Stimulated activated memory B cell treated with anti-CD40 and anti-IgM and Interleukin-4, amounts not matched to agents 10 μg/mL and 1 μg/mL and 100 μg/mL, for 72 hours (primary cell): ENCODE data around the gene ZFPM1.

Experiments
- ATAC-seq: fragments of 150-1000 bp; cut with Tn5 transposase; 2 replicates; pipeline ENCODE4 v1.10.0; 2021
- H3K27ac Mint-ChIP-seq: one replicate; pipeline ENCODE4 v1.8.0; 2022; ENCODE audit warnings: mild to moderate bottlenecking, mixed read lengths
- H3K27me3 Mint-ChIP-seq: one replicate; pipeline ENCODE4 v1.8.0; 2022; ENCODE audit warnings: mixed read lengths
- H3K36me3 Mint-ChIP-seq: one replicate; pipeline ENCODE4 v1.8.0; 2022; ENCODE audit warnings: mixed read lengths
- H3K4me1 Mint-ChIP-seq: one replicate; pipeline ENCODE4 v1.8.0; 2022; ENCODE audit warnings: mixed read lengths
- H3K4me3 Mint-ChIP-seq: one replicate; pipeline ENCODE4 v1.8.0; 2022; ENCODE audit warnings: mild to moderate bottlenecking, moderate library complexity, mixed read lengths
- H3K9me3 Mint-ChIP-seq: one replicate; pipeline ENCODE4 v1.8.0; 2022; ENCODE audit warnings: mixed read lengths

The ZFPM1 gene

DNA sequence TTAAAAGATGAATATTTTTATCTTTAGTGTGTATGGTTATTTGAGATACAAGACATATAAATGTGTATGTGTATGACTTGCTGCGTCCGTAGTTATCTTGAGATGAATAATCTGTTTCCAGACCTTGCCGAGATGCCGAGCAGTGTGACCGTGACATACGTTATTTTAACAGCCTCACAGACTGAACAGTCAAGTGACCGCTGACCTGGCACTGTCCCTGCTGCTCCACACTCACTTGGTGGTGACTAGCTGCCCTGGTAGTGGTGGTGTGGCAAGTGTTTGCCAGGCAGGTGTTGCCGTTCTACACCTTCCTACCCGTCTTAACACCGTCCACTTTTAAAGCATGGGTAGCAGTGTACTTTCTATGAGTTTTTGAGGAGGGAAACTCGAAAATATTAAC lies 122.2 kb downstream of the ZFPM1 start:
- H3K27ac Mint-ChIP-seq = no peak overlapping the region
- peaks cover 66% of the 10 kb centered on the region for H3K4me1 Mint-ChIP-seq
- H3K36me3 Mint-ChIP-seq = peaks cover 34% of the 10 kb centered on the region
- H3K27me3 Mint-ChIP-seq = no peaks in the 10 kb centered on the region
- H3K9me3 Mint-ChIP-seq = no peaks in the 10 kb centered on the region
- ATAC-seq = no peak
- H3K4me3 Mint-ChIP-seq = no peak overlapping the region

DNA sequence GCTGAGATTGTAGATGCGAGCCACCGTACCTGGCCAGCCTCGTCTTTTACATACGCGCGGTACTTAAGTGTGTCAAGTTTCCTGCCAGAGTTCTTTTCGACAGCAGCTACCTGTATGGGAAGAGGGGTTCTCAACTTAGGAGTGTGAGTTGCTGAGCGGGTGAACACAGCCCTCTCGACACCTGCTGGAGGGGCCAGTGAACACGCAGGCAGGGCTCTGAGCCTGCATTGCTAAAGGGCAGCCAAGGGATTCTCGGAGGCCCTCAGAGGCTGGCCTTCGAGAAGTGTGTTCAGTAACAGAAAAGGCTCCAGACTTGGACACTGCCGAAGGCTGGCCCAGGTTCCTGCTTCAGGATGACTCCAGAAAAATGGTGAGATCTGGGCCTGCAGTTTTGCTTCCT lies 123.2 kb downstream of the ZFPM1 start:
- H3K4me3 Mint-ChIP-seq = no peak overlapping the region
- H3K4me1 Mint-ChIP-seq = peaks cover 69% of the 10 kb centered on the region

GRCh38 chr16:88577166-88577565 lies 124.1 kb downstream of the ZFPM1 start:
- no peak overlapping the region for H3K4me3 Mint-ChIP-seq
- peaks cover 66% of the 10 kb centered on the region for H3K4me1 Mint-ChIP-seq
- peaks cover 43% of the 10 kb centered on the region for H3K36me3 Mint-ChIP-seq
- H3K9me3 Mint-ChIP-seq = no peaks in the 10 kb centered on the region
- H3K27me3 Mint-ChIP-seq = no peaks in the 10 kb centered on the region
- no peak overlapping the region for H3K27ac Mint-ChIP-seq
- no peak for ATAC-seq

More for the DNA sequence above, 123.2 kb downstream of the ZFPM1 start:
- no peaks in the 10 kb centered on the region for H3K9me3 Mint-ChIP-seq
- ATAC-seq = no peak
- no peak overlapping the region for H3K27ac Mint-ChIP-seq
- peaks cover 43% of the 10 kb centered on the region for H3K36me3 Mint-ChIP-seq
- no peaks in the 10 kb centered on the region for H3K27me3 Mint-ChIP-seq

DNA sequence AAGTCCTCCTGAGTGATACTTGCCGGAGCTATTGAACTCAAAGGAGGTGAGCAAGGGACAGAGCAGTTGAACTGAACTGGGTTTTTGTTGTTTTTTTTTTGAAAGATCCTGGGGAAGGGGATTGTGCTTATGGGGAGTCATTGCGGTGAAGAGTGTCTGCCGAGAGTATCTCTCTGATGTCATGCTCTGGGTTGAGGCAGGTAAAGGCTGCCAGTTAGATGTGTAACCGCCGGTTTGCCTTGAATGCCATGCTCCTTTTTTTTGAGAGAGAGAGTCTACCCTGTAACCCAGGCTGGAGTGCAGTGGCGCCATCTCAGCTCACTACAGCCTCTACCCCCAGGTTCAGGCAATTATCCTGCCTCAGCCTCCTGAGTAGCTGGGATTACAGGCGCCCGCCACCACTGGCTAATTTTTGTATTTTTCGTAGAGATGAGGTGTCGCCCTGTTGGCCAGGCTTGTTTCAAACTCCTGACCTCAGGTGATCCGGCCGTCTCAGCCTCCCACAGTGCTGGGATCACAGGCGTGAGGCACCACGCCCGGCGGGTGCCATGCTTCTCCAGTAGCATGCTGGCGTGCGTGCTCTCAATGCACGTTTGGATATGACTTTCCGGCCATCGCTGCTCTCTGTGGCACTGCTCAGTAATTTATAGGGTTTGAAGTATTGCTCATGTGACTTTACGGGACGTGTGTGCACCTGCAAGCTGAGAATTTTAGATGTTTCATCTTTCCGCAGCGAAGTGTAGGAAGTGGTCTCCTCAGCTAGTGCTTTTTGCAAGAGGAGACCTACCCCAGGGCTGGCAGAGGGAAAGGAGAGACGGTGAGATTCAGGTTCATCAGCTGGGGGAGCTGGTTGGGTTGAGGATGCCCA lies 125.6 kb downstream of the ZFPM1 start:
- peaks cover 56% of the 10 kb centered on the region for H3K4me1 Mint-ChIP-seq
- no peak overlapping the region for H3K27ac Mint-ChIP-seq
- H3K9me3 Mint-ChIP-seq = no peaks in the 10 kb centered on the region
- peaks cover 44% of the 10 kb centered on the region for H3K36me3 Mint-ChIP-seq
- H3K4me3 Mint-ChIP-seq = no peak overlapping the region
- ATAC-seq = no peak
- H3K27me3 Mint-ChIP-seq = no peaks in the 10 kb centered on the region

- no peak for ATAC-seq
- Mint-ChIP-seq H3K27me3 (no peaks in the 10 kb centered on the region), H3K4me3 (no peak overlapping the region), H3K4me1 (peaks cover 61% of the 10 kb centered on the region), H3K27ac (no peak overlapping the region), H3K9me3 (no peaks in the 10 kb centered on the region), H3K36me3 (peaks cover 48% of the 10 kb centered on the region)
Observed at GRCh38 chr16:88580371-88580770, 127.3 kb downstream of the ZFPM1 start.

DNA sequence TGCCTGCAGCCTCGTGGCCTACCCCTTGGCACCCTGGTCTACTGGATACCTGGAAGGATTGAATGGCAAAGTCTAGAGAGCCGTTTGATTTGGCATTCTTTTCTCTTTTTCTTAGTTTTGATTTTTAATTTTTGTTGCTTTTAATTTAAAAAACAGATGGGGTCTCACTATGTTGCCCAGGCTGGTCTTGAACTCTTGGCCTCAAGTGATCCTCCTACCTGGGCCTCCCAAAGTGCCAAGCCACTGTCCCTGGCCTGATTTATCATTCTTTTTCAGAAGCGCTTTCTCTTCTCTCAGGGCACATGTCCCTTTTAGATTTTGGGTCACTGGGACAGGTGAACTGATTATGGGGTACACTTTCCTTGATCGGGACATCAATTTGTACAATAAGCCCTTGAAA lies 128.0 kb downstream of the ZFPM1 start:
- no peak for ATAC-seq
- Mint-ChIP-seq H3K4me1 (peaks cover 63% of the 10 kb centered on the region), H3K36me3 (peaks cover 53% of the 10 kb centered on the region), H3K9me3 (no peaks in the 10 kb centered on the region), H3K27ac (no peak overlapping the region), H3K27me3 (no peaks in the 10 kb centered on the region), H3K4me3 (no peak overlapping the region)

DNA sequence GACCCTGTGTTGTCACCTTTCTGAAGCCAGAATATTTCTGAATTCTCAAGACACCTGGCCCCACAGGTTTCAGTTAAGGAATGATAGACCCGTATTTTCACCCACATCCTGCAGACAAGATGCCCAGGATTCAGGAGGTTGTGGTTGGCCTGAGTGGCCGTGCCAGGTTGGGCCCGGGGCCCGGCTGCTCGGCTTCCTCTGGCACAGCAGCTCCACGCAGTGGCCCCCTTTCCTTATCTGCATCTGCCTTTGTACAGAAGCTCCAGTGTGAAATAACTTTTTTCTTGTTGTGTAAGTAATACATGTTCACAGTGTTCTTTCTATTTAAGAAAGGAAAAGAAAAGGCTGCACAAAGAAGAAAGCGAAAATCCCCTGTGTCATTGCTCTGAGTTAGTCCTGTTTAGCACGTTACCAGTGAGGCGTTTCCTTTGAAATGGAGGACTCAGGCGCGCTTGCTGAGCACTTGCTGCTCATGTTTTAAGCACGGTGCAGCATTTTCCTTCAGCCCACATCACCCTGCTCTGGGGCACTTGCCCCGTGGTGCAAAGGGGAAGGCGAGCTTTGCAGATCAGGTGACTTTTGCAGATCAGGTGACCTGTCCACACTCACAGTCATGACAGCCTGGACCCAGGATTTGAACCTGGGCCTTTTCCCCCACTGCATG lies 130.0 kb downstream of the ZFPM1 start:
- no peak for ATAC-seq
- H3K4me1 Mint-ChIP-seq = peaks cover 46% of the 10 kb centered on the region
- H3K27ac Mint-ChIP-seq = no peak overlapping the region
- H3K4me3 Mint-ChIP-seq = no peak overlapping the region
- peaks cover 50% of the 10 kb centered on the region for H3K36me3 Mint-ChIP-seq
- H3K27me3 Mint-ChIP-seq = no peaks in the 10 kb centered on the region
- no peaks in the 10 kb centered on the region for H3K9me3 Mint-ChIP-seq

- Mint-ChIP-seq H3K27ac (peak overlapping the region; percentile 15), H3K9me3 (no peaks in the 10 kb centered on the region), H3K27me3 (no peaks in the 10 kb centered on the region), H3K36me3 (peaks cover 58% of the 10 kb centered on the region), H3K4me1 (peaks cover 36% of the 10 kb centered on the region), H3K4me3 (no peak overlapping the region)
- no peak for ATAC-seq
Observed at GRCh38 chr16:88584676-88585075, 131.6 kb downstream of the ZFPM1 start.

GRCh38 chr16:88585269-88585668 lies 132.2 kb downstream of the ZFPM1 start:
- Mint-ChIP-seq H3K4me3 (no peak overlapping the region), H3K27ac (peak overlapping the region; percentile 15), H3K4me1 (peaks cover 32% of the 10 kb centered on the region), H3K27me3 (no peaks in the 10 kb centered on the region), H3K9me3 (no peaks in the 10 kb centered on the region), H3K36me3 (peaks cover 53% of the 10 kb centered on the region)
- ATAC-seq = no peak

DNA sequence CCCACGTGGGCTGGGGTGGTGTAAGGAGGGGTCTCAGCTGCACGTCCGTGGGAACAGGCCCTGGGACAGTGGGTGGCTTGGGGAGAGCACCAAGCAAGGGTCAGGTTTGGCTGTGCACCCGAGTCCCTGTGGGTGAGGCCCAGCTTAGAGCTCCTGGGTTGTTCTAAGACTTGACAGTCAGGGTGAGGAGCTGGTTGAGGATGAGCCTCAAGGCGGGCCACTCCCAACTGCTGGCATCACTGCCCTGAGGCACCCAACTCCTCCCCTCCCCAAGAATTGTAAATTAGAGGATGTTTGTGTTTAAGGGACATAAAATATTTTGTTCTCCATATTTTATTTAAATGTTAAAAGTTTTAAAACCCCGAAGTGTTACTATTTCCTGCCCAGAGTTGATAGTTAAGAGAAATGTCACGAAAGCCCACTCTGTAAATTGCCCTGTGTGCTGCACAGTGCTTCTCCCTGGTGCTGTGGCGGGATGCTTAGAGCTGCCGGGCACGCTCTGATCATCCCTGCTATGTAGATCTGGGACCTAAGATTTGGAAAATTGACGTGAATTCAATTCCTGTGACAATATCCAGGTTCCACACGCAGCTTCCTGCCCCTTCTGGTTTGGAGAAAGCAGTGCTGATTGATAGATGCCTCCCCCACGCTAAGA lies 133.0 kb downstream of the ZFPM1 start:
- Mint-ChIP-seq H3K4me1 (peaks cover 25% of the 10 kb centered on the region), H3K4me3 (no peak overlapping the region), H3K27ac (peak overlapping the region; percentile 15)

More for the DNA sequence above, 133.0 kb downstream of the ZFPM1 start:
- no peak for ATAC-seq
- Mint-ChIP-seq H3K27me3 (no peaks in the 10 kb centered on the region), H3K36me3 (peaks cover 46% of the 10 kb centered on the region), H3K9me3 (no peaks in the 10 kb centered on the region)
